Esophagus muscularis mucosa (tissue), 4 donors: ENCODE measurements around the gene USP9X. TPM values are rescaled to one million over a fixed set of nuclear protein-coding genes. Genes with fewer than 3 reads are reported as not detected.

Experiments used
- DNase-seq: peaks from one replicate; pipeline ENCODE4 v3.0.0-alpha.2; 2017; ENCODE audit errors: extremely low spot score
- H3K27ac ChIP-seq, 4 donors: fragments of 200-600 bp; sonication (generic); replicated peaks in 1 of 4; 1 replicate in 3 of 4; 2 replicates in 1 of 4; pipeline ENCODE4 v1.5.1; 2016 to 2019; ENCODE audit warnings: mild to moderate bottlenecking in 1 of 4
- H3K27me3 ChIP-seq, 4 donors: fragments of 200-600 bp; sonication (generic); one replicate each; pipeline versions ENCODE4 v1.5.1 to v1.6.0; 2016 to 2019
- H3K36me3 ChIP-seq, 4 donors: fragments of 200-600 bp; sonication (generic); one replicate each; pipeline ENCODE4 v1.5.1; 2016 to 2019
- H3K4me1 ChIP-seq, 4 donors: fragments of 200-600 bp; sonication (generic); one replicate each; pipeline ENCODE4 v1.5.1; 2016 to 2019
- H3K4me3 ChIP-seq, 4 donors: fragments of 200-600 bp; sonication (generic); 1 replicate in 2 of 4; 2 replicates in 2 of 4; pipeline ENCODE4 v1.5.1; 2016 to 2019; ENCODE audit warnings: mild to moderate bottlenecking in 4 of 4, moderate library complexity in 1 of 4
- H3K9me3 ChIP-seq, 4 donors: fragments of 200-600 bp; sonication (generic); 1 replicate in 3 of 4; 2 replicates in 1 of 4; pipeline ENCODE4 v1.5.1; 2016 to 2019
- EP300 ChIP-seq: sonication (generic); formaldehyde crosslinking; IDR thresholded peaks from one replicate; pipeline ENCODE4 v1.6.1; 2017; ENCODE audit warnings: antibody characterized with exemption
- POLR2A ChIP-seq: fragments of 450-650 bp; IDR thresholded peaks from one replicate; pipeline ENCODE4 v1.6.1; 2017; ENCODE audit warnings: antibody characterized with exemption, moderate library complexity, mild to moderate bottlenecking, low read depth
- POLR2AphosphoS5 ChIP-seq, 2 donors: sonication (generic); formaldehyde crosslinking; IDR thresholded peaks; one replicate each; pipeline ENCODE4 v1.6.1; 2017; ENCODE audit warnings: antibody characterized with exemption in 2 of 2
- WGBS: methylation state at CpG from one replicate; pipeline ENCODE4 v1.1.5; 2018; 5-methylcytosine and 5-hydroxymethylcytosine counted together
- intact Hi-C: fragments of 100-400 bp; cut with DNase I; formaldehyde crosslinking; loops from one replicate; pipeline ENCODE4 v1.15.1; 2023
- total RNA-seq, 4 donors: library from RNA; depleted of rRNA; stranded (reverse); fragments of >200 nt; gene quantifications; one replicate each; pipeline versions ENCODE4 v1.1.0 to v1.2.1, GENCODE V29; 2016
- TF ChIP-seq, protein P1 (sequence below), 3 experiments: fragments of 200-600 bp in 2 of 3; fragments of 450-650 bp in 1 of 3; sonication (generic) in 2 of 3; IDR thresholded peaks; one replicate each; pipeline ENCODE4 v1.5.1; 2017 to 2019; ENCODE audit warnings: antibody characterized with exemption in 3 of 3, mild to moderate bottlenecking in 2 of 3, moderate library complexity in 1 of 3

Gene USP9X
- total RNA-seq, 4 donors from 2014 or later, result 97.3 to 142 (median 113) TPM

DNA sequence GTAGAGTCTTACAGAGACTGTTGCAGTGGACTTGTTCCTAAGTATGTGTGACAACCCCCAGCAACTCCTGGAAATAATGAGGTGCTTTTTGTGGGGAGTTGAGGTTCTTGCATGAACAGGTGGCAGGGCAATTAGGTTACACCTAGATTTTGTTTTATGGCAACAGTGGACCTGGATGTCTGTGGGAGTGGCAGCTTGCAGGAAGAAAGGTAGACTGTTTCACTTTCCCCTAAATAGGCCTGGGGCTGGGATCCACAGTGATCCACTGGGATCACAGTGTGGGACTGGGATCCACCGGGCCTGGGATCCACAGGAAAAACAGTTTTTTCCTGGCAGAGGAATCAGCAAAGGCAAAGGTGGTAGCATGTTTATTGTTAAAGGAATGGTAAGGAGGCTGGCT is 18.3 kb upstream of the USP9X start:
- H3K9me3 ChIP-seq, result no peaks in the 10 kb centered on the region
- H3K27ac ChIP-seq, result no peak overlapping the region
- no peaks in the 10 kb centered on the region for H3K4me1 ChIP-seq
- DNase-seq, result no peak
- no peaks in the 10 kb centered on the region for H3K36me3 ChIP-seq
- peaks cover 0 to 8% (median 0%) of the 10 kb centered on the region in 4 donors for H3K27me3 ChIP-seq
- intact Hi-C loops, result no loop called here
- TF ChIP-seq, protein P1, sequence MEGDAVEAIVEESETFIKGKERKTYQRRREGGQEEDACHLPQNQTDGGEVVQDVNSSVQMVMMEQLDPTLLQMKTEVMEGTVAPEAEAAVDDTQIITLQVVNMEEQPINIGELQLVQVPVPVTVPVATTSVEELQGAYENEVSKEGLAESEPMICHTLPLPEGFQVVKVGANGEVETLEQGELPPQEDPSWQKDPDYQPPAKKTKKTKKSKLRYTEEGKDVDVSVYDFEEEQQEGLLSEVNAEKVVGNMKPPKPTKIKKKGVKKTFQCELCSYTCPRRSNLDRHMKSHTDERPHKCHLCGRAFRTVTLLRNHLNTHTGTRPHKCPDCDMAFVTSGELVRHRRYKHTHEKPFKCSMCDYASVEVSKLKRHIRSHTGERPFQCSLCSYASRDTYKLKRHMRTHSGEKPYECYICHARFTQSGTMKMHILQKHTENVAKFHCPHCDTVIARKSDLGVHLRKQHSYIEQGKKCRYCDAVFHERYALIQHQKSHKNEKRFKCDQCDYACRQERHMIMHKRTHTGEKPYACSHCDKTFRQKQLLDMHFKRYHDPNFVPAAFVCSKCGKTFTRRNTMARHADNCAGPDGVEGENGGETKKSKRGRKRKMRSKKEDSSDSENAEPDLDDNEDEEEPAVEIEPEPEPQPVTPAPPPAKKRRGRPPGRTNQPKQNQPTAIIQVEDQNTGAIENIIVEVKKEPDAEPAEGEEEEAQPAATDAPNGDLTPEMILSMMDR (IDR thresholded peaks at IDR 0.05), result no peak
- TF ChIP-seq EP300, result no peak
- no peak for TF ChIP-seq POLR2AphosphoS5 (IDR thresholded peaks at IDR 0.05)
- TF ChIP-seq POLR2A, result no peak
- WGBS, result 95% methylated on average over 1 of the region's 1 CpG
- H3K4me3 ChIP-seq, result no peak overlapping the region

DNA sequence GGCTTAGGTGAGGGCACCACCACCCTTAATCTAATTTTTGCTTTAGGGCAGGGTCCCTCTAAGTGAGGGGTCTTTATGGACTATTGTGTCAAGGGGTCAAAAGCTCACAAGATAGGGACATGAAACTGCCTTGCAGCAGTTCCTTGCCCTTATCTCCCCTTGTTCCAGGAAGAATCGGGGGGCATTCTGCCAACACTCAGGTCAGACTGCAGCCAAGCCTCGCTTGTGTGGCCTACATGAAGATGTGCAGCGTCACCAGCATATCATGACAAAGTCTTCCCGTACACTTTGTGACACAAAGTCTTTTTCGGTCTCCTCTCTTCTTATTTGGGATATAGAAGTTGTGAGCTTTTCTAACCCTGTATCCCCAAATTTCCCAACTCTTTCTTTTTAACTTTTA is 17.5 kb upstream of the USP9X start:
- no peak overlapping the region for H3K4me3 ChIP-seq
- H3K4me1 ChIP-seq, result no peaks in the 10 kb centered on the region
- no peaks in the 10 kb centered on the region for H3K9me3 ChIP-seq
- TF ChIP-seq EP300 (no peak), POLR2AphosphoS5 (IDR thresholded peaks at IDR 0.05) (no peak), POLR2A (no peak)
- DNase-seq, result no peak
- no peaks in the 10 kb centered on the region for H3K36me3 ChIP-seq
- intact Hi-C loops, result no loop called here
- WGBS, result 91% methylated on average over 5 of the region's 5 CpGs
- H3K27me3 ChIP-seq, result peaks cover 0 to 8% (median 0%) of the 10 kb centered on the region in 4 donors
- H3K27ac ChIP-seq, result no peak overlapping the region

DNA sequence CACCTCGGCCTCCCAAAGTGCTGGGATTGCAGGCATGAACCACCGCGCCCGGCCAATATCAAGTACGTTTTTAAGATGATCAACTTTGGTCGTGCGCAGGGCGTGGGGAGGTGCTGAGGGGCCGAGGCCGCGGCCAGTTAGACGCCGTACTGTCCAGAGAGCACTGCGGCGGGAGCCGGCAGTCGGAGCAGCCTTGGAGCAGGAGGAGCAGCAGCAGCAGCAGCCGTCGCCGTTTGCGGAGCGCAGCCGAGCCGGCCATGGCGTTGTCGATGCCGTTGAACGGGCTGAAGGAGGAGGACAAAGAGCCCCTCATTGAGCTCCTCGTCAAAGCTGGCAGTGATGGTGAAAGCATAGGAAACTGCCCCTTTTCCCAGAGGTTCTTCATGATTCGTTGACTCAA is 8.5 kb upstream of the USP9X start:
- no peaks in the 10 kb centered on the region for H3K9me3 ChIP-seq
- no peak for DNase-seq
- H3K36me3 ChIP-seq, result no peaks in the 10 kb centered on the region
- no peaks in the 10 kb centered on the region for H3K27me3 ChIP-seq
- WGBS, result 87% methylated on average over 30 of the region's 30 CpGs
- H3K4me3 ChIP-seq, result no peak overlapping the region
- intact Hi-C loops, result no loop called here
- no peak overlapping the region for H3K27ac ChIP-seq
- H3K4me1 ChIP-seq, result no peaks in the 10 kb centered on the region
- TF ChIP-seq EP300, result no peak
- TF ChIP-seq, protein P1 (IDR thresholded peaks at IDR 0.05), result no peak
- TF ChIP-seq POLR2A, result no peak
- no peak for TF ChIP-seq POLR2AphosphoS5 (IDR thresholded peaks at IDR 0.05)

DNA sequence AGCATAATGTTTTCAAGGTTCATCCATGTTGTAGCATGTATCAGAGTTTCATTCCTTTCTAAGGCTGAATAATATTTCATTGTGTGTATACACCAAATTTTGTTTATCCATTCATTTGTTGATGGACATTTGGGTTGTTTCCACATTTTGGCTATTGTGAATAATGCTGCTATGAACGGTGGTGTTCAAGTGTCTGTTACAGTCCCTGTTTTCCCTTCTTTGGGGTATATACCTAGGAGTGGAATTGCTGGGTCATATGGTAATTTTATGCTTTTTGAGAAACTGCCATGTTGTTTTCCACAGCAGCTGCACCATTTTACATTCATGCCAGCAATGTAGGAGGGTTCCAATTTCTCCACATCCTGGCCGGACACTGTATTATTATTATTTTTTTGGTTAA is 3.4 kb upstream of the USP9X start:
- intact Hi-C loops, result loop anchor here (10.0 kb wide), 3 partner anchors 253 to 437 kb away; partner anchors contain the start of genes CXorf38, DDX3X and MED14
- no peak overlapping the region for H3K27ac ChIP-seq
- TF ChIP-seq, protein P1 (IDR thresholded peaks at IDR 0.05), result no peak
- TF ChIP-seq POLR2A (no peak), EP300 (no peak), POLR2AphosphoS5 (IDR thresholded peaks at IDR 0.05) (no peak)
- H3K27me3 ChIP-seq, result no peaks in the 10 kb centered on the region
- H3K9me3 ChIP-seq, result no peaks in the 10 kb centered on the region
- no peak for DNase-seq
- no peak overlapping the region for H3K4me3 ChIP-seq
- H3K36me3 ChIP-seq, result no peaks in the 10 kb centered on the region
- WGBS, result 70% methylated on average over 2 of the region's 2 CpGs
- H3K4me1 ChIP-seq, result peaks cover 0 to 13% (median 0%) of the 10 kb centered on the region in 4 donors

DNA sequence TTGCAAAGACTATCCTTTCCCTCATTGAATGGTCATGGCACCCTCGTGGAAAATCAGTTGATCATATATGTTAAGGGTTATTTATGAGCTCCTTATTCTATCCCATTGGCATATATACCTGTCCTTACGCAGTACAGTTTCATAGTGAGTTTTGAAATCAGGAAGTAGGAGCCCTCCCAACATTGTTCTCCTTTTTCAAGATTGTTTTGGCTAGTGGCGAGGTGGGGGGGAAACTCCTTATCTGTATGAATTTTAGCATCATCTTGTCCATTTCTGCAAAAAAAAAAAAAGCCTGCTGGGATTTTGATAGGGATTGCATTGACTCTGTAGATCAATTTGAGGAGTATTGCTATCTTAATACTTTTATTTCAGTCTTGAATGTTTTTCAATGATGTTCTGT is 2.5 kb upstream of the USP9X start:
- intact Hi-C loops, result loop anchor here (10.0 kb wide), 3 partner anchors 252 to 438 kb away; partner anchors contain the start of genes CXorf38, DDX3X and MED14
- H3K4me3 ChIP-seq, result no peak overlapping the region
- no peaks in the 10 kb centered on the region for H3K36me3 ChIP-seq
- no peak overlapping the region for H3K27ac ChIP-seq
- no peak for DNase-seq
- H3K27me3 ChIP-seq, result no peaks in the 10 kb centered on the region
- 57% methylated on average over 3 of the region's 3 CpGs for WGBS
- TF ChIP-seq POLR2AphosphoS5 (IDR thresholded peaks at IDR 0.05), result no peak
- TF ChIP-seq POLR2A, result no peak
- TF ChIP-seq, protein P1 (IDR thresholded peaks at IDR 0.05), result no peak
- no peak for TF ChIP-seq EP300
- no peaks in the 10 kb centered on the region for H3K9me3 ChIP-seq
- peaks cover 0 to 14% (median under 1%) of the 10 kb centered on the region in 4 donors for H3K4me1 ChIP-seq
